SK-N-SH (cell line): ENCODE measurements around the gene GPR25. TPM values are rescaled to one million over a fixed set of nuclear protein-coding genes. Genes with fewer than 3 reads are reported as not detected.

Experiments used
- CTCF ChIA-PET: fragments of 300-600, 350-600 bp; formaldehyde crosslinking; extraction: SDS; loops from one replicate; lab custom pipeline; 2021; lab: Yijun Ruan, JAX
- POLR2A ChIA-PET: fragments of 350-600 bp; sonication (Branson Sonifier 250); formaldehyde crosslinking; extraction: SDS; loops from one replicate; lab custom pipeline; 2020; ENCODE audit warnings: antibody characterized with exemption, inconsistent platforms; lab: Yijun Ruan, JAX
- DNase-seq: peaks from one replicate; pipeline ENCODE4 v3.0.0; 2012
- H2AFZ ChIP-seq: fragments of 200-600 bp; sonication (generic); 2 replicates; pipeline ENCODE4 v1.8.1; 2016; ENCODE audit warnings: antibody characterized with exemption, mild to moderate bottlenecking, low read depth
- H3F3A ChIP-seq: fragments of 200-600 bp; sonication (generic); replicated peaks from 2 replicates; pipeline ENCODE3; 2016; ENCODE audit warnings: antibody characterized with exemption, mild to moderate bottlenecking; ENCODE audit not compliant: insufficient read depth
- H3K27ac ChIP-seq, 2 experiments: fragments of 200-500 bp in 1 of 2; fragments of 200-600 bp in 1 of 2; sonication (Bioruptor generic) in 1 of 2; sonication (generic), shearing (Covaris generic) in 1 of 2; 2 replicates each; pipeline versions ENCODE4 v1.5.1 to v1.6.1; 2014 to 2016; ENCODE audit warnings: low read depth in 2 of 2, inconsistent platforms in 1 of 2, low read length in 1 of 2, mild to moderate bottlenecking in 1 of 2, mixed read lengths in 1 of 2
- H3K27me3 ChIP-seq: fragments of 200-600 bp; sonication (generic), shearing (Covaris generic); 2 replicates; pipeline ENCODE4 v1.6.1; 2016; ENCODE audit warnings: mixed run types; ENCODE audit not compliant: insufficient read depth
- H3K36me3 ChIP-seq, 2 experiments: fragments of 200-500 bp in 1 of 2; fragments of 200-600 bp in 1 of 2; sonication (Bioruptor generic) in 1 of 2; sonication (generic) in 1 of 2; replicated peaks in 1 of 2; 2 replicates each; pipeline versions ENCODE3 to v1.5.1; 2014 to 2016; ENCODE audit warnings: low read length in 1 of 2, mild to moderate bottlenecking in 1 of 2; ENCODE audit not compliant: insufficient read depth in 2 of 2, control insufficient read depth in 1 of 2
- H3K4me1 ChIP-seq, 2 experiments: fragments of 200-500 bp in 1 of 2; fragments of 200-600 bp in 1 of 2; sonication (Bioruptor generic) in 1 of 2; sonication (generic), shearing (Covaris generic) in 1 of 2; 2 replicates each; pipeline versions ENCODE4 v1.5.1 to v1.6.1; 2014 to 2016; ENCODE audit warnings: low read depth in 1 of 2, low read length in 1 of 2, mixed run types in 1 of 2; ENCODE audit not compliant: insufficient read depth in 2 of 2, control insufficient read depth in 1 of 2
- H3K4me2 ChIP-seq: fragments of 200-600 bp; sonication (generic), shearing (Covaris generic); 2 replicates; pipeline ENCODE4 v1.6.1; 2017; ENCODE audit warnings: mixed run types
- H3K4me3 ChIP-seq, 2 experiments: fragments of 200-500 bp in 1 of 2; fragments of 200-600 bp in 1 of 2; sonication (Bioruptor generic) in 1 of 2; sonication (generic), shearing (Covaris generic) in 1 of 2; 2 replicates each; pipeline versions ENCODE4 v1.5.1 to v1.8.1; 2014 to 2016; ENCODE audit warnings: low read depth in 2 of 2, inconsistent platforms in 1 of 2, low read length in 1 of 2, mild to moderate bottlenecking in 1 of 2, mixed read lengths in 1 of 2, moderate library complexity in 1 of 2
- H3K79me2 ChIP-seq: fragments of 200-600 bp; sonication (generic); 2 replicates; pipeline ENCODE4 v1.8.1; 2017; ENCODE audit warnings: mild to moderate bottlenecking; ENCODE audit not compliant: insufficient read depth
- H3K9ac ChIP-seq: fragments of 200-600 bp; sonication (generic); 2 replicates; pipeline ENCODE4 v1.6.1; 2017; ENCODE audit warnings: mixed run types
- H3K9me2 ChIP-seq: fragments of 200-600 bp; sonication (generic); 2 replicates; pipeline ENCODE4 v1.6.1; 2017; ENCODE audit warnings: mixed run types
- H3K9me3 ChIP-seq: fragments of 200-600 bp; sonication (generic); 2 replicates; pipeline ENCODE4 v1.6.1; 2017; ENCODE audit warnings: mixed run types, mild to moderate bottlenecking, moderate library complexity
- H4K20me1 ChIP-seq: fragments of 200-600 bp; sonication (generic); 2 replicates; pipeline ENCODE4 v1.6.1; 2017; ENCODE audit warnings: mild to moderate bottlenecking, mixed run types; ENCODE audit not compliant: insufficient read depth
- EP300 ChIP-seq, 2 experiments: IDR thresholded peaks; 2 replicates each; pipeline versions ENCODE4 v1.4.0 to v1.6.1; 2012; ENCODE audit warnings: borderline replicate concordance in 1 of 2, low read depth in 1 of 2, low read length in 1 of 2
- EZH2phosphoT487 ChIP-seq: fragments of 200-600 bp; sonication (generic); IDR thresholded peaks from 2 replicates; pipeline ENCODE4 v1.6.1; 2017; ENCODE audit warnings: low read depth, mixed run types, mild to moderate bottlenecking, antibody characterized with exemption, moderate library complexity, borderline replicate concordance
- FOSL2 ChIP-seq: IDR thresholded peaks from 2 replicates; pipeline ENCODE4 v1.4.0; 2012; ENCODE audit warnings: low read depth, mild to moderate bottlenecking, moderate library complexity, borderline replicate concordance
- JUND ChIP-seq: IDR thresholded peaks from 2 replicates; pipeline ENCODE4 v1.4.0; 2012
- NRF1 ChIP-seq: IDR thresholded peaks from 2 replicates; pipeline ENCODE4 v1.6.1; 2012; ENCODE audit warnings: low read depth, mild to moderate bottlenecking, low read length
- RXRA ChIP-seq: IDR thresholded peaks from 2 replicates; pipeline ENCODE4 v1.4.0; 2012; ENCODE audit warnings: low read depth, mild to moderate bottlenecking, borderline replicate concordance
- SIN3A ChIP-seq: IDR thresholded peaks from 2 replicates; pipeline ENCODE4 v1.6.1; 2012; ENCODE audit warnings: low read depth, mild to moderate bottlenecking, low read length, moderate library complexity, borderline replicate concordance
- SMC3 ChIP-seq: IDR thresholded peaks from 2 replicates; pipeline ENCODE4 v1.6.1; 2012; ENCODE audit warnings: low read depth, low read length, improper control_type of control experiment
- TEAD4 ChIP-seq: IDR thresholded peaks from 2 replicates; pipeline ENCODE4 v1.4.0; 2012; ENCODE audit warnings: mild to moderate bottlenecking, borderline replicate concordance; ENCODE audit not compliant: insufficient read depth
- WGBS: methylation state at CpG from one replicate; pipeline ENCODE4 v1.1.6; 2017; ENCODE audit warnings: low lambda C conversion rate; 5-methylcytosine and 5-hydroxymethylcytosine counted together
- polyA plus RNA-seq, 3 experiments: library from polyadenylated mRNA; depleted of rRNA; stranded (reverse); fragments of >200 nt; gene quantifications; 2 replicates each; pipeline ENCODE4 v1.2.3, GENCODE V29; 2012
- TF ChIP-seq, protein P1 (sequence below): IDR thresholded peaks from 2 replicates; pipeline ENCODE4 v1.4.0; 2012; ENCODE audit warnings: low read depth, borderline replicate concordance

The GPR25 gene
- polyA plus RNA-seq, 1 of the 3 experiments (the other 2 are of a cell fraction), result not detected

DNA sequence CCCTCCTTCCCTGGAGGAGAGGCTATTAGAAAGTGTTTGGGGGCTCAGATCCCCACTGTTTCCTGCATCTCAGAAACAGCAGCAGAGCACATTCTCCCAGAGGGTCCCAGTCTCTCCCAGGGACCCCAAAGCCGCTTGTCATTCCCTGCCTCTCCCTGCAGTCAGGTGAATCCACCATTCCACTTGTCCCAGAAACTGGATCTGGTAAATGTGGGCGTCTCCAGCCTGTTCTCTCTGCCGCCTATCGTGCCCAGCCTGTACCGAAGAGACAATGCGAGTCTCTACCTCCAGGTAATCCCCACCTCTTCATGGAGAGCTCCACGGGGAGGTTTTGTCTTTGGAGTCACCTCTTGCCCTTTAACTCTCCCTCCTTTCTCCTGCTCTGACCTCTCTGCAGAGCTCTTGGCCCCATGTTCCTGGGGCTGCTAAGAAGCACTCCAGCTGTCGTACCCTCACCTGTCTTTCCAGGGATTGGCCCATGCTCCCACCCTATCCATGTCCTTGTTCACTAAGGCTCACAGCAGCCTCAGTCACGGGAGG, 48.9 kb downstream of the GPR25 start:
- H3K9me2 ChIP-seq, result no peaks in the 10 kb centered on the region
- H3K36me3 ChIP-seq, result no peaks in the 10 kb centered on the region
- no peak for TF ChIP-seq EP300 (IDR thresholded peaks at IDR 0.05; ENCODE audit: borderline replicate concordance in 1 of 2, low read depth in 1 of 2, low read length in 1 of 2)
- TF ChIP-seq TEAD4, result no peak
- TF ChIP-seq, protein P1, sequence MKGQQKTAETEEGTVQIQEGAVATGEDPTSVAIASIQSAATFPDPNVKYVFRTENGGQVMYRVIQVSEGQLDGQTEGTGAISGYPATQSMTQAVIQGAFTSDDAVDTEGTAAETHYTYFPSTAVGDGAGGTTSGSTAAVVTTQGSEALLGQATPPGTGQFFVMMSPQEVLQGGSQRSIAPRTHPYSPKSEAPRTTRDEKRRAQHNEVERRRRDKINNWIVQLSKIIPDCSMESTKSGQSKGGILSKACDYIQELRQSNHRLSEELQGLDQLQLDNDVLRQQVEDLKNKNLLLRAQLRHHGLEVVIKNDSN, result no peak
- no peak overlapping the region for H2AFZ ChIP-seq
- CTCF ChIA-PET, result interaction anchor here (2.0 kb wide), 1 partner anchor 84 kb away, joined by 5 read pairs; no protein-coding TSS in a partner anchor
- no peak for DNase-seq
- no peaks in the 10 kb centered on the region for H3F3A ChIP-seq
- no peak overlapping the region for H3K4me3 ChIP-seq
- no peak overlapping the region for H3K9ac ChIP-seq
- no peaks in the 10 kb centered on the region for H3K9me3 ChIP-seq
- WGBS, result 60% methylated on average over 9 of the region's 9 CpGs
- no peak overlapping the region for H3K4me2 ChIP-seq
- H3K79me2 ChIP-seq, result no peaks in the 10 kb centered on the region
- POLR2A ChIA-PET, result no interaction called here
- H3K4me1 ChIP-seq, result no peaks in the 10 kb centered on the region
- no peak overlapping the region for H3K27ac ChIP-seq
- H4K20me1 ChIP-seq, result no peaks in the 10 kb centered on the region
- H3K27me3 ChIP-seq, result no peaks in the 10 kb centered on the region

DNA sequence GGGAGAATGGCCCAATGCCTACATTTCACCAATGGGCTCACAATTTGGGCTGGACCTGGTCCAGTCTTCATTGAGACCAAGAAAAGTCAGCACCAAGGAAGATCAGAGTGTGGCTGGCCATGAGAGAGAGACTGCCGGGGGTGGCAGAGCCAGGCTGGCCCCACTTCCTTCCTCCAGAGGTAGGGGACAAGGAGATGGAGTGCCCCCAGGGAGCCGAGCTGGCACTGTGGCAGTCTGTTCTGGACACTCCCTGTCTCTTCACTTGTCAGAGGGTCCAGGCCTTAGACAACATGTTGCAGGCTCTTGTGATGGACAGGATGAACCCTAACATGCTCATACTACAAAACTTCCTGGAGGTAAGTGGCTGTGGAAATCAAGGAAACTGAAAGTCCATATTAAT, 49.6 kb downstream of the GPR25 start:
- H3F3A ChIP-seq, result no peaks in the 10 kb centered on the region
- H3K9me3 ChIP-seq, result no peaks in the 10 kb centered on the region
- H3K9me2 ChIP-seq, result no peaks in the 10 kb centered on the region
- H2AFZ ChIP-seq, result no peak overlapping the region
- H3K4me3 ChIP-seq, result no peak overlapping the region
- no peak overlapping the region for H3K9ac ChIP-seq
- ChIA-PET POLR2A (no interaction called here), CTCF (interaction anchor here (2.0 kb wide), 1 partner anchor 85 kb away, joined by 5 read pairs; no protein-coding TSS in a partner anchor)
- H3K27ac ChIP-seq, result no peak overlapping the region
- no peak for DNase-seq
- no peaks in the 10 kb centered on the region; the same call in 1 of the 2 replicates for H3K27me3 ChIP-seq
- H3K79me2 ChIP-seq, result no peaks in the 10 kb centered on the region
- no peaks in the 10 kb centered on the region for H3K36me3 ChIP-seq
- no peaks in the 10 kb centered on the region for H3K4me1 ChIP-seq
- TF ChIP-seq, protein P1, result no peak
- TF ChIP-seq SMC3 (no peak), RXRA (no peak), NRF1 (no peak), SIN3A (no peak)
- no peaks in the 10 kb centered on the region for H4K20me1 ChIP-seq
- no peak overlapping the region for H3K4me2 ChIP-seq
- WGBS, result 69% methylated on average over 2 of the region's 2 CpGs

- H3K79me2 ChIP-seq, result no peaks in the 10 kb centered on the region
- ChIA-PET CTCF (interaction anchor here (2.0 kb wide), 1 partner anchor 86 kb away, joined by 5 read pairs; no protein-coding TSS in a partner anchor), POLR2A (no interaction called here)
- H3K27ac ChIP-seq, result no peak overlapping the region
- WGBS, result 70% methylated on average over 1 of the region's 1 CpG
- DNase-seq, result no peak
- H3K36me3 ChIP-seq, result no peaks in the 10 kb centered on the region
- H3K4me2 ChIP-seq, result no peak overlapping the region
- no peak overlapping the region for H2AFZ ChIP-seq
- no peak overlapping the region for H3K9ac ChIP-seq
- no peaks in the 10 kb centered on the region for H3K4me1 ChIP-seq
- H3K4me3 ChIP-seq, result no peak overlapping the region
- no peaks in the 10 kb centered on the region for H3K9me3 ChIP-seq
- H3K9me2 ChIP-seq, result no peaks in the 10 kb centered on the region
- TF ChIP-seq, protein P1, result no peak
- TF ChIP-seq JUND (no peak), EZH2phosphoT487 (no peak), EP300 (IDR thresholded peaks at IDR 0.05; ENCODE audit: borderline replicate concordance in 1 of 2, low read depth in 1 of 2, low read length in 1 of 2) (no peak), FOSL2 (no peak), RXRA (no peak), SMC3 (no peak)
- no peaks in the 10 kb centered on the region for H3F3A ChIP-seq
- H3K27me3 ChIP-seq, result no peaks in the 10 kb centered on the region; the same call in 1 of the 2 replicates
- H4K20me1 ChIP-seq, result no peaks in the 10 kb centered on the region
Observed at GRCh38 chr1:200923601-200924000, 50.8 kb downstream of the GPR25 start.
